Transverse colon (tissue), 4 donors: ENCODE measurements around the gene EP400. TPM values are rescaled to one million over a fixed set of nuclear protein-coding genes. Genes with fewer than 3 reads are reported as not detected.

Source experiments
- DNase-seq: peaks from one replicate; pipeline ENCODE4 v3.0.0-alpha.2; 2019
- H3K27ac ChIP-seq, 4 donors: fragments of 200-600 bp; sonication (generic); 2 replicates each; pipeline ENCODE4 v1.5.1; 2016 to 2018; ENCODE audit warnings: inconsistent platforms in 4 of 4
- H3K27me3 ChIP-seq: fragments of 200-600 bp; sonication (generic); 2 replicates; pipeline ENCODE4 v1.5.1; 2017; ENCODE audit warnings: inconsistent platforms
- H3K36me3 ChIP-seq, 4 donors: fragments of 200-600 bp; sonication (generic); 2 replicates each; pipeline ENCODE4 v1.5.1; 2017 to 2019; ENCODE audit warnings: inconsistent platforms in 4 of 4
- H3K4me1 ChIP-seq, 4 donors: fragments of 200-600 bp; sonication (generic); 2 replicates each; pipeline ENCODE4 v1.5.1; 2017 to 2020; ENCODE audit warnings: inconsistent platforms in 4 of 4
- H3K4me3 ChIP-seq, 4 donors: fragments of 200-600 bp; sonication (generic); 1 replicate in 1 of 4; 2 replicates in 3 of 4; pipeline versions ENCODE4 v1.5.1 to v1.6.1; 2017 to 2019; ENCODE audit warnings: inconsistent platforms in 4 of 4
- H3K9me3 ChIP-seq, 2 donors: fragments of 200-600 bp; sonication (generic); 2 replicates each; pipeline ENCODE4 v1.5.1; 2017 to 2019; ENCODE audit warnings: inconsistent platforms in 2 of 2
- CTCF ChIP-seq, 5 experiments: fragments of 200-600 bp in 3 of 5; fragments of 450-650 bp in 2 of 5; sonication (generic) in 3 of 5; IDR thresholded peaks; 1 replicate in 2 of 5; 2 replicates in 3 of 5; pipeline ENCODE4 v1.5.1; 2016 to 2017; ENCODE audit warnings: antibody characterized with exemption in 5 of 5, inconsistent platforms in 3 of 5, mild to moderate bottlenecking in 2 of 5, moderate library complexity in 1 of 5
- EP300 ChIP-seq: sonication (generic); formaldehyde crosslinking; IDR thresholded peaks from one replicate; pipeline ENCODE4 v1.6.1; 2017; ENCODE audit warnings: antibody characterized with exemption, low read depth
- POLR2A ChIP-seq: fragments of 450-650 bp; IDR thresholded peaks from one replicate; pipeline ENCODE4 v1.6.1; 2016; ENCODE audit warnings: antibody characterized with exemption, mild to moderate bottlenecking, moderate library complexity
- POLR2AphosphoS5 ChIP-seq, 3 donors: sonication (generic); formaldehyde crosslinking; IDR thresholded peaks; one replicate each; pipeline ENCODE4 v1.6.1; 2016; ENCODE audit warnings: antibody characterized with exemption in 3 of 3
- WGBS, 2 donors: methylation state at CpG; one replicate each; pipeline ENCODE4 v1.1.5; 2018; ENCODE audit warnings: low coverage in 1 of 2; 5-methylcytosine and 5-hydroxymethylcytosine counted together
- in situ Hi-C, 4 donors: fragments of 200-750 bp; cut with MboI; loops; one replicate each; pipeline versions ENCODE4 v1.15.0 to v1.15.1; 2017; ENCODE audit warnings: low sequenced_read_pairs in 3 of 4, low pct_ligation_motif_present in 1 of 4, low pct_unique_long_range_greater_than_20kb in 1 of 4
- intact Hi-C: fragments of 100-400 bp; cut with DNase I; formaldehyde crosslinking; loops from one replicate; pipeline ENCODE4 v1.15.1; 2023; ENCODE audit warnings: low total_unique reads
- total RNA-seq, 4 donors: library from RNA; depleted of rRNA; stranded (reverse); fragments of >200 nt; gene quantifications; one replicate each; pipeline ENCODE4 v1.1.0, GENCODE V29; 2016

EP400 gene
- total RNA-seq, 4 donors from 2014 or later: 25.4 to 67.3 (median 37.5) TPM

GRCh38 chr12:132116709-132117557 lies 167.2 kb downstream of the EP400 start:
- Histone ChIP-seq H3K27me3 (no peaks in the 10 kb centered on the region), H3K4me1 (no peaks in the 10 kb centered on the region), H3K36me3 (peaks cover 0 to 24% (median 3%) of the 10 kb centered on the region in 4 donors), H3K27ac (no peak overlapping the region), H3K9me3 (no peaks in the 10 kb centered on the region), H3K4me3 (no peak overlapping the region)
- TF ChIP-seq CTCF (IDR thresholded peaks at IDR 0.05) (no peak), POLR2AphosphoS5 (IDR thresholded peaks at IDR 0.05) (no peak), POLR2A (no peak), EP300 (no peak)
- DNase-seq: no peak
- in situ Hi-C loops: no loop called here
- 94 to 97% methylated on average over 11 to 58 of the region's 58 CpGs for WGBS, 2 donors
- intact Hi-C loops: no loop called here

GRCh38 chr12:132117558-132117875 lies 167.8 kb downstream of the EP400 start:
- no peaks in the 10 kb centered on the region for H3K4me1 ChIP-seq
- H3K9me3 ChIP-seq: no peaks in the 10 kb centered on the region
- intact Hi-C loops: no loop called here
- DNase-seq: no peak
- WGBS, 2 donors: 99% methylated on average over 10 of the region's 10 CpGs; no CpG with 5 or more reads in 1 of the 2 donors
- no peaks in the 10 kb centered on the region for H3K27me3 ChIP-seq
- in situ Hi-C loops: no loop called here
- H3K4me3 ChIP-seq: no peak overlapping the region
- peaks cover 0 to 28% (median 3%) of the 10 kb centered on the region in 4 donors for H3K36me3 ChIP-seq
- TF ChIP-seq POLR2A (no peak), EP300 (no peak), CTCF (IDR thresholded peaks at IDR 0.05) (no peak), POLR2AphosphoS5 (IDR thresholded peaks at IDR 0.05) (no peak)
- no peak overlapping the region for H3K27ac ChIP-seq

- Histone ChIP-seq H3K4me3 (no peak overlapping the region), H3K4me1 (no peaks in the 10 kb centered on the region), H3K27me3 (no peaks in the 10 kb centered on the region), H3K36me3 (peaks cover 0 to 22% (median 3%) of the 10 kb centered on the region in 4 donors), H3K9me3 (no peaks in the 10 kb centered on the region), H3K27ac (no peak overlapping the region)
- no peak for DNase-seq
- no peak for TF ChIP-seq POLR2AphosphoS5 (IDR thresholded peaks at IDR 0.05)
- no peak for TF ChIP-seq POLR2A
- TF ChIP-seq CTCF (IDR thresholded peaks at IDR 0.05): no peak
- no peak for TF ChIP-seq EP300
- WGBS, 2 donors: 93% methylated on average over 19 of the region's 22 CpGs; no CpG with 5 or more reads in 1 of the 2 donors
- in situ Hi-C loops: no loop called here
- intact Hi-C loops: no loop called here
These were observed 169.1 kb downstream of the EP400 start for GRCh38 chr12:132118876-132119275.

GRCh38 chr12:132121283-132121682 lies 171.5 kb downstream of the EP400 start:
- 91 to 94% methylated on average over 8 to 14 of the region's 14 CpGs for WGBS, 2 donors
- in situ Hi-C loops: no loop called here
- Histone ChIP-seq H3K9me3 (no peaks in the 10 kb centered on the region), H3K27me3 (no peaks in the 10 kb centered on the region), H3K36me3 (peaks cover 0 to 12% (median 4%) of the 10 kb centered on the region in 4 donors), H3K27ac (no peak overlapping the region), H3K4me1 (no peaks in the 10 kb centered on the region), H3K4me3 (no peak overlapping the region)
- TF ChIP-seq POLR2AphosphoS5 (IDR thresholded peaks at IDR 0.05) (no peak), EP300 (no peak), CTCF (IDR thresholded peaks at IDR 0.05) (no peak), POLR2A (no peak)
- no peak for DNase-seq
- intact Hi-C loops: no loop called here
